ENCODE measurements around the gene CCNQ. TPM values are rescaled to one million over a fixed set of nuclear protein-coding genes. Genes with fewer than 3 reads are reported as not detected.
A peak's percentile ranks its signal among the peaks of the same experiment; 100 is the strongest.

Gene CCNQ
- total RNA-seq, 1 experiment from 2014 or later = 20.3 TPM

DNA sequence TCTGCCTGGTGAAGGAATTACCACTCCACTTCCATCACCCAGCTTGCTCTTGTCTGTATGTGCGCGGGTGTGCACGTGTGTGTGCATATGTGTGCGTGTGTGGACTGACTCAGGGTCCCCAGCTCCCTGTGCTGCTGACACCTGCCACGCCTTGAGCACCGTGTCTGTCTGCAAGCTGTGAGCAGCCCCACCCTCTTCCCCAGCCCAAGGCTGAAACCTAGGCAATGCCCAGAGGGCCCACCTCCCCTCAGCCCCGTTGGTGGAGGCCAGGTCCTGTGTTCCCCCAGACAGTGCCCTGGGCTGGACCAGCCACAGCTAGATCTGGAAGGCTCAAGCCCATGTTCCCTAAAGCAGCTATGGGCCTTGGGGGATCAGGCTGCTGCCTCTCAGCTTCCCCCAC is 2.0 kb upstream of the CCNQ start:
- Histone ChIP-seq H3K79me2 (ENCODE audit: insufficient read depth, low read length) (peaks cover 24% of the 10 kb centered on the region), H3K27me3 (ENCODE audit: insufficient read depth, low read length) (no peaks in the 10 kb centered on the region), H3K9me3 (ENCODE audit: control insufficient read depth in 1 of 2, insufficient read depth in 1 of 2, low read depth in 1 of 2, low read length in 2 of 2) (no peaks in the 10 kb centered on the region), H2AFZ (ENCODE audit: low read depth, low read length, poor library complexity, severe bottlenecking) (no peak overlapping the region), H3K4me2 (ENCODE audit: low read length) (peak overlapping the region; percentile 79; the same call in 1 of the 2 replicates), H4K20me1 (ENCODE audit: insufficient read depth) (no peaks in the 10 kb centered on the region), H3K9ac (ENCODE audit: low read length) (no peak overlapping the region), H3K27ac (ENCODE audit: low read depth, low read length) (no peak overlapping the region), H3K4me3 (replicated peaks in 1 of 2; ENCODE audit: low read depth in 1 of 2, low read length in 2 of 2) (no peak overlapping the region), H3K36me3 (ENCODE audit: control insufficient read depth in 1 of 2, insufficient read depth in 2 of 2, low read length in 2 of 2) (no peaks in the 10 kb centered on the region), H3K9me2 (ENCODE audit: insufficient read depth) (no peaks in the 10 kb centered on the region), H3K4me1 (ENCODE audit: control insufficient read depth in 1 of 2, insufficient read depth in 2 of 2, low read length in 2 of 2) (peaks cover 4 to 16% of the 10 kb centered on the region in 2 experiments; a peak in 2 of 4 replicates)
- TF ChIP-seq SIN3A (IDR thresholded peaks at IDR 0.05; ENCODE audit: low read depth) (no peak), CBX3 (IDR thresholded peaks at IDR 0.05; ENCODE audit: low read depth) (no peak), TCF7L2 (IDR thresholded peaks at IDR 0.05; ENCODE audit: borderline replicate concordance, extremely low read depth, insufficient read depth, insufficient read length) (no peak), JUND (IDR thresholded peaks at IDR 0.05) (no peak), SP1 (IDR thresholded peaks at IDR 0.05; ENCODE audit: low read depth) (no peak), POLR2A (IDR thresholded peaks at IDR 0.05; ENCODE audit: borderline replicate concordance, extremely low read depth, insufficient read depth, insufficient read length) (no peak), EGR1 (IDR thresholded peaks at IDR 0.05; ENCODE audit: low read depth) (no peak), ELF1 (IDR thresholded peaks at IDR 0.05; ENCODE audit: borderline replicate concordance, low read depth) (no peak), EZH2phosphoT487 (IDR thresholded peaks at IDR 0.05; ENCODE audit: borderline replicate concordance) (no peak), CEBPB (IDR thresholded peaks at IDR 0.05; ENCODE audit: low read depth) (no peak), FOSL1 (IDR thresholded peaks at IDR 0.05; ENCODE audit: low read depth) (no peak), POLR2AphosphoS5 (IDR thresholded peaks at IDR 0.05; ENCODE audit: low read depth, low read length) (no peak), EZH2 (IDR thresholded peaks at IDR 0.05) (no peak), YY1 (IDR thresholded peaks at IDR 0.05; ENCODE audit: extremely low read depth, insufficient replicate concordance, low read depth, low read length) (no peak)
- TF ChIP-seq, protein P1, sequence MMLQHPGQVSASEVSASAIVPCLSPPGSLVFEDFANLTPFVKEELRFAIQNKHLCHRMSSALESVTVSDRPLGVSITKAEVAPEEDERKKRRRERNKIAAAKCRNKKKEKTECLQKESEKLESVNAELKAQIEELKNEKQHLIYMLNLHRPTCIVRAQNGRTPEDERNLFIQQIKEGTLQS (IDR thresholded peaks at IDR 0.05) = no peak
- TF ChIP-seq, protein P2, sequence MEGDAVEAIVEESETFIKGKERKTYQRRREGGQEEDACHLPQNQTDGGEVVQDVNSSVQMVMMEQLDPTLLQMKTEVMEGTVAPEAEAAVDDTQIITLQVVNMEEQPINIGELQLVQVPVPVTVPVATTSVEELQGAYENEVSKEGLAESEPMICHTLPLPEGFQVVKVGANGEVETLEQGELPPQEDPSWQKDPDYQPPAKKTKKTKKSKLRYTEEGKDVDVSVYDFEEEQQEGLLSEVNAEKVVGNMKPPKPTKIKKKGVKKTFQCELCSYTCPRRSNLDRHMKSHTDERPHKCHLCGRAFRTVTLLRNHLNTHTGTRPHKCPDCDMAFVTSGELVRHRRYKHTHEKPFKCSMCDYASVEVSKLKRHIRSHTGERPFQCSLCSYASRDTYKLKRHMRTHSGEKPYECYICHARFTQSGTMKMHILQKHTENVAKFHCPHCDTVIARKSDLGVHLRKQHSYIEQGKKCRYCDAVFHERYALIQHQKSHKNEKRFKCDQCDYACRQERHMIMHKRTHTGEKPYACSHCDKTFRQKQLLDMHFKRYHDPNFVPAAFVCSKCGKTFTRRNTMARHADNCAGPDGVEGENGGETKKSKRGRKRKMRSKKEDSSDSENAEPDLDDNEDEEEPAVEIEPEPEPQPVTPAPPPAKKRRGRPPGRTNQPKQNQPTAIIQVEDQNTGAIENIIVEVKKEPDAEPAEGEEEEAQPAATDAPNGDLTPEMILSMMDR (IDR thresholded peaks at IDR 0.05 in 2 of 3, conservative IDR thresholded peaks at IDR 0.05 in 1 of 3; ENCODE audit: borderline replicate concordance in 1 of 3, insufficient read depth in 1 of 3, low read depth in 2 of 3, low read length in 2 of 3) = no peak
- TF ChIP-seq, protein P3, sequence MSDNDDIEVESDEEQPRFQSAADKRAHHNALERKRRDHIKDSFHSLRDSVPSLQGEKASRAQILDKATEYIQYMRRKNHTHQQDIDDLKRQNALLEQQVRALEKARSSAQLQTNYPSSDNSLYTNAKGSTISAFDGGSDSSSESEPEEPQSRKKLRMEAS (IDR thresholded peaks at IDR 0.05) = no peak
- BruUV-seq (replicated peaks) = no TSS peak
- CTCF ChIA-PET = no interaction called here
- POLR2A ChIA-PET = no interaction called here
- intact Hi-C loops (cut with micrococcal nuclease) = no loop called here
- DNase-seq (ENCODE audit: low read depth, low spot score) = no peak
- no peak for ATAC-seq
- RAD21 ChIA-PET (ENCODE audit: low non-redundant PET in 1 of 2, low total read pairs in 2 of 2, uncharacterized antibody in 2 of 2, unreplicated experiment in 2 of 2) = no interaction called here
